ENCODE measurements around the gene TMEM120B.
"Not testable (repeated sequence)": the region's sequence is repeated elsewhere in the genome, so short reads cannot be mapped to it uniquely, and the experiment has no call there.

The TMEM120B gene

DNA sequence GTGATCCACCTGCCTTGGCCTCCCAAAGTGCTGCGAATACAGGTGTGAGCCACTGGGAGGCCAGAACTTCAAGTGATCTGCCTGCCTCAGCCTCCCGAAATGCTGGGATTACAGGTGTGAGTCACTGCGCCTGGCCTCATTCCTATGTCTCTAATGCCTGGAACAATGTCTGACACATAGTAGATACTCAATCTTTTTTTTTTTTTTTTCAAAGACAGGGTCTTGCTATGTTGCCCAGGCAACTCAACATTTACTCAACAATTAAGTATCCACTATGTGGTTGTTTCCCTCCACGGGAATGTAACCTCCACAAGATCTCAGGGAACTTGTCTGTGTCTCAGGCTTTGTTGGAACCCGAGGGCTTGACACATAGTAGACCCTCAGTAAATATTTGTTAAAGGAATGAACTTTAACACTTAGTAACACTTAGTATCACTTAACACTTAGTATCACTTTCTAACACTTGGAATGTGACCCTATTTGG, 3.0 kb upstream of the TMEM120B start:
- DNase-seq: peak in 1 of 2 experiments; percentile 28

DNA sequence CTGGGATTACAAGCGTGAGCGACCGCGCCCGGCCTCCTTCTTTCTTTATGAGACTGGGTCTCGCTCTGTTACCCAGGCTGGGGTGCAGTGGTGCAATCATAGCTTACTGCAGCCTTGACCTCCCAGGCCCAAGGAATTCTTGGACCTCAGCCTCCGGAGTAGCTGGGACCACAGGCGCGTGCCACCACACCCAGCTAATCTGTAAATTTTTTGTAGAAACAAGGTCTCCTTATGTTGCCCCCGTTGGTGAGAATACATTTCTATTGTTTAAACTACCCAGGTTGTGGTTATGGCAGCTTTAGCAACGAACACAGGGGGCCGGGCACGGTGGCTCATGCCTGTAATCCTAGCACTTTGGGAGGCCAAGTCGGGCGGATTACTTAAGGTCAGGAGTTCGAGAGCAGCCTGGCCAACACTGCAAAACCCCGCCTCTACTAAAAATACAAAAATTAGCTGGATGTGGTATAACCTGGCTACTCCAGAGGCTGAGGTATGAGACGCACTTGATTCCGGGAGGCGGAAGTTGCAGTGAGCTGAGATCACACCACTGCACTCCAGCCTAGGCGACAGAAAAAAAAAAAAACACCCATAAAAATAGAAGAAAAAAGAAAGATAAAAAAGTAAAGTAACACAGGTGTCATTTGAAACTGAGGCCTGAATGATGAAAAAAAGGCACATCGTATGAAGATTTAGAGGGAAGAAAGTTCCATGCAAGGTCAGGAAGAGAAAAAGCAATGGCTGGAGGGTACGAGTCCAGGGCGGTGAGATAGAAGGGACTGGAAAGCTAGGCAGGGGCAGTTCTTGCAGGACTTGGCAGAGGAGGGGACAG, 977 bp upstream of the TMEM120B start:
- DNase-seq: no peak

DNA sequence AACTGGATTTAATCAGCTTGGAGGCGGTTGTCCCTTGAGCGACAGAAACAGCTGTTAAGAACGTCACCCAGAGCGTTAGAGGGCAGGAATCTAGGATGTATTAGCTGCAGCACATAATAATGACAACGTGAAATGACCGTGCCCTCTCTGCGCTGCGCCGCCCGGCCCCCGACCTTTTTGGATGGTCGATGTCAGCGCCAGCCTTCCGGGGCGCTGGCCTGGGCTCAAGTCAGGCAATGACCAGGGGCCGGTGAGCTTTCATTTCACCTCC, 427 bp upstream of the TMEM120B start:
- DNase-seq: peak in 1 of 2 experiments; percentile 61

DNA sequence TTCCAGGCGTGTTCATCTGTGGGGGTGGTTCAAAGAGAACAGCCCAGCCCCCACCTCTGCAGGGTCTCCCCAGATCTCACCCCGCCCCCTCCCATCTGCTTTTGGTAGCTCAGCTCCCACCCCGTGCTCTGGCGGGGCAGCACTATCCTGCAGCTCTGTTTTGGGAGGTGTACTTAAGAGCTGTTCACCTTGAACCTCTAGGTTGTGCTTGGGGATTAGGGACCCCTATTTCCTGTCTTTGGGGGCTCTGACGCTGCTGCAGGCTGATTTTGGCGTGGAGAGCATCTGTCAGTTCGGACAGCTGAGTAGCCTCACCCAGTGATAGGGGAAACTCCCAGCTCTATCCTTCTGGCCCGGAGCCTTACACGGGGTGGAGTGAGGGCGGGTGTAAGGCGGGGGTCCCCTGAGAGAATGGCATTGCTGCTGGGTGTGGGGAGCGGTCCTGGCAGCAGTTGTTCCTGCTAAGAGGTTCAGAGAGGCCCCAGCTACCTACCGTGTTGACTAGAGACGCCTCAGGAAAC, 765 bp downstream of the TMEM120B start:
- no peak for DNase-seq

DNA sequence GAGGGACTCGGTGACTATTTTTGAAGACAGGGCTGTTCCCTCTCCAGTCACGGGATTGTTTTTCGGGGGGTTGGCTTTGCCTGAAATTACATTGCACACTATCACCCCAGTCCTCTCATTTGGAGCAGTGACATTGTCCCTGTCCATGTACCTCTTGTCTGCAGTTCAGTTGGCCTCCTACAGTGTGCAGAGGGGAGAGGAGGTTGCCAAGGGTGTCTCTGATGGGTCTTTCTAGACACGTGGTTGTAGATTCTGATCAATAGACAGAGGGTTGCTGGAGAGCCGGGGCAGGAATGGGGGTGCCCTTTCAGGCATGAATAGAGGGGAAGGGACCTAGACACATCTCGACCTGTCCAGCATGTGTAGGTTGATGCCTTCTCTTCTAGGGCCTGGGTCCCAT, 1.2 kb downstream of the TMEM120B start:
- DNase-seq: no peak

DNA sequence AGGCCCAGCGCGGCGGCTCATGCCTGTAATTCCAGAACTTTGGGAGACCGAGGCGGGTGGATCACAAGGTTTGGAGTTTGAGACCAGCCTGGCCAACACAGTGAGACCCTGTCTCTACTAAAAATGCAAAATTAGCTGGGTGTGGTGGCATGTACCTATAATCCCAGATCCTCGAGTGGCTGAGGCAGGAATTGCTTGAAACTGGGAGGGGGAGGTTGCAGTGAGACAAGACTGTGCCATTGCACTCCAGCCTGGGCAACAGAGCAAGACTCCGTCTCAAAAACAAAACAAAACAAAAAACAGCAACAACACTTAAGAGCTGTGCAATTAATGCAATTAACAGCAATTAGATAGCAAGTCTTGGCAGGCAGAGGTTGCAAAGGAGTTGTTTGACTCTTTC, 2.5 kb downstream of the TMEM120B start:
- DNase-seq: not testable (repeated sequence)

DNA sequence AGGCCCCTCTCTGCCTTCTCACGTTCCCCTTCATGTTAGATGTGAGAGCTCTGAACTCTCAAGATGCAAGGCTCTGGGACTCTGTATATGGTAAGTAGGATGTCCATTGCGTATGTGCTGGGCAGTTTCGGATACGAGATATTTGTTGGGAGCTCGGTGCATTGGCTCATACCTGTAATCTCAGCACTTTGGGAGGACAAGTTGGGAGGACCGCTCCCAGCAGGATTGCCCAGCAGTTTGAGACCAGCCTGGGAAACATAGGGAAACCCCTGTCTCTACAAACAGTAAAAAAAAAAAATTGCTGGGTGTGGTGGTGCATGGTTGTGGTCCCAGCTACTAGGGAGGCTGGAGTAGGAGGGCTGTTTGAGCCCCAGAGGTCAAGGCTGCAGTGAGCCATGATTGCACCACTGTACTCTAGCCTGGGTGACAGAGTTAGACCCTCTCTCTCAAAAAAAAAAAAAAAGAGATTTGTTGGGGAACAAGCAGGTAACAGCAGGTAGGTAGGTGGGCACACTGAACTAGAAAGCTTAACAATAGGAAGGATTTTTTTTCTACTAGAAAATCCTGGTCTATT, 3.4 kb downstream of the TMEM120B start:
- no peak for DNase-seq

DNA sequence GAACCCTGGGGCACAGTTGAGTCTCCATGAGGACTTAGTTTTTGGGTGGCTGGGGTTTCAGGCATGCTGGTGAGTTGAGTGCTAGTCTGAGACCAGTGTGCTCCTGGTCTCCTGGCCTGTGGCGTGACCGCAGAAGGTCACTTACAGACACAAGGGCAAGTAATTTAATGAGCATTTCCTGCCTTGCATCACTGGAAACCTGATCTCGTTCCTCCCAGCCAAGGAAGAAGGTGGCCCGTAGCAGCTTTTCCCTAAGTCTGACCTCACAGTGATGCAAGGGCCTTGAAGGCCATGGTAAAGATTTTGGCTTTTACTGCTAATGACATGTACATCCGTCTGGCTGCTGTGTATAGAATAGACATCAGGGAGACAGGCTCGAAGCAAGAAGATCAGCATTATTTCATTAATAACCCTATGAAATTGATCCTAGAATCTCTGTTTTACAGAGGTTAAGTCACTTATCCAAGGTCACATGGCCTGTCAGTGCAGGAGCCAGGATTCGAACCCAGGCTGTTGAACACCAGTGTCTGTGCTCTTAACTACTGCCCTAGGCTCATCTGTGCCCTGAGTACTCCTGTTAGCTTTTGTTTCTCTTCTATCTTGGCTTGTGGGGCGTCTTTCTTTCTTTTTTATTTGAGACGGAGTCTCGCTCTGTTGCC, 4.6 kb downstream of the TMEM120B start:
- DNase-seq: peak; percentile 67 to 92

DNA sequence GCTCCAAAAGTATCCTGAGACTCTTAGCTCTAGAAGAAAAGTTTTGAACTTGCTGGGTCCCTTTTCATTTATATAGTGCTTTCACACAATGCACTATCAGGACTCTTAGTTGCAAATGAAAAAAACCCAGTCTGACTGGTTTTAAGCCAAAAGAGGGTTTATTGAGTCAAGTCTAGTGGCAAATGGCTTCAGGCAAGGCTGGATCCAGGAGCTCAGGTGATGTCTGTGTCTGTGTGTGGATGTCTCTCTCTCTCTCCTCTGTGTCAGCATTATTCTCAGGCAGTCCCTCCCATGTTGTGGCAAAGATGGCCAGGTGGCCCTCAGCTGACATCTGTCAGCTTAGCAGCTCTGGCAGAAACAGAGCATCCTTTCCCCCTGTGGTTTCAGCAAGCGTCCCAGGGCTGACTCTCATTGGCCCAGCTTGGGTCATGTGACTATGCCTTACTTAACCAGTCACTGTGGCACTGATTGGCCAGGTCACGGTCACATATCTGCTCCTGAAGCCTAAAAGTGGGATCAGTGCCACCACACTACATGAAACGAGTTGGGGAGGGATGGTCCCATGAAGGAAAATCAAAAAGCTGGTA, 6.2 kb downstream of the TMEM120B start:
- no peak for DNase-seq

DNA sequence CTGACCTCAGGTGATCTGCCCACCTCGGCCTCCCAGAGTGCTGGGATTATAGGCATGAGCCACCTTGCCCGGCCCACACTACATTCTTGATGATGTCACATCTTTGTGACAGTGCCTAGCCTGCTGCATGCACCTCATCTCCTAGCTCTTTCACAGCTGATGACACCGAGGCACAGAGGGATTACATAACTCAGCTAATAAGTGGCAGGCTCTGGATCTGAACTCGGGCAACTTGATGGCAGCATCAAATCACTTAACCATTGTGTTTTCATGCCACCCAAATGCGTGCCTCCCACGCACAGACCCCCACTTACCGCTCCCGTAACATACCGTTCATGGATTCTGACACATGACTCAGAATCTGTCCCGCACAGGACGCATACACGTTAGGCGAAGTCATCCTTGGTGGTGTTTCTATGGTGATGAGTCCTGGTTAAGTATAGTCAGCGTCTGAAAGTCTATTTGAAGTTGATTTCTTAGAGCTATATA, 7.4 kb downstream of the TMEM120B start:
- no peak for DNase-seq

DNA sequence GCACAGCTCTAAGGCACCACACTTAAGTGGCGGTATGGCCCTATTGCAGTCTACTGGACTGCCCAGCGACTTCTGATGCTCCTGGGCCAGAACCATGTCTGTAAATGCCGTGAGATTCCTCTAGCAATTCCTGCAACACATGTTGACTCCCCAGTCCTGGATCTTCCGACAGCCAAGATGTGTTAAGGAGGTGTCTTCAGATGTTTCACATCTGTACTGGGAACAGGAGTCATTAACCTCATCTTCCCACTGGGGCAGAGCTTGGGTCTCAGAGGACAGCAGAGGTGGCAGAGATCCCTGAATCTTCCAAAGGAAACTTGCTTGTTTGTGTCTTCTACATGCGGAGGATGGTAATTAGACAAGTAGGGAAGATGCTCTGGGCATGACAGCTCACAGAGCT, 8.2 kb downstream of the TMEM120B start:
- no peak for DNase-seq

DNA sequence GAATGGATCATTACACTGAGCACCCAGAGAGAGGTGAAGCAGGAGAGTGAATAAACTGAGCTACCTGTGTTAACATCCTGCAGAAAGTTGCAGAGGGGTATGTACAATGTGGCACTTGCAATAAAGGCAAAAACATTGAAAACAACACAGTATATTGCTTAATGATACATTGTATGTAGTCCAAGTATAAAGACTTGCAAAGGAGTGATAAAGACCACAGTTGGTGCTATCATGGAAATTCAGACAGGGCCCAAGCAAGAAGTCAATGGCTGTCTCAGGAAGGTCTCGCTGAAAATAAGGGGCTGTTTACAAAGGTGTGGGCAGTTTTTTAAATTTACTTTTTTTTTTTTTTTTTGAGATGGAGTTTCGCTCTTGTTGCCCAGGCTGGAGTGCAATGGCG, 10.0 kb downstream of the TMEM120B start:
- DNase-seq: no peak

DNA sequence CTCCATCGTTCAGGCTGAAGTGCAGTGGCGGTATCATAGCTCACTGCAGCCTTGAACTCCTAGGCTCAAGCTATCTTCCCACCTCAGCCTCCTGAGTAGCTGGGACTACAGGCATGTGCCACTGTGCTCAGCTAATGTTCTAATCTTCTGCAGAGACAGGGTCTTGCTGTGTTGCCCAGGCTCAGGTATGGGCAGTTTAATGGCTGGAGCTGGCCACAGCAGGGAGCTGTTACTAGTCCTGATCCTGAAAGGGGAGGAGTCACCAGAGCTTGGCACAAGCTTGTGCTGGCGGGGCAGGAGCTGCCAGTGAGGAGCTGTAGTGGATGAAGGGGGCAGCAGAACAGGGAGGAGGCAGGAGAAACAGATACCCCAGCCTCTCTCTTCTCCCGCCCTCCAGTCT, 10.6 kb downstream of the TMEM120B start:
- no peak for DNase-seq

DNA sequence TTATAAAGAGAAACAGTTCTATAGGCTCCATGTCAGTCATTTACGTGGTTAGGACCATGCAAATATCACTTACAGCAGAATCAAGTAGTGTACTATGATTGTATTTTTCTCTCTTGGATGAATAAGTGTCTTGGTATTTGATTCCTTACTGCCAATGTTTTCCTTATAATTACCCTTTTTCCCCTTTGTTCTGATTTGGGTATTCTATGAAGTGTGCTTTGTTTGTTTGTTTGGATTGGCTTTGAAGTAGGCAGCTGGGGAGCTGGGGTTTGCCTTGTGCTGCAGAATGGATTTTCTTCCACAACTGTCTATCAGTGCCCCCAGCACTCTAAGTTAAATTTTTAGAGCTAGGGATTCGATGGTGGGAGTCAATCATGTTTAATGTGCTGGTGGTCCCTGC, 12.4 kb downstream of the TMEM120B start:
- no peak for DNase-seq

DNA sequence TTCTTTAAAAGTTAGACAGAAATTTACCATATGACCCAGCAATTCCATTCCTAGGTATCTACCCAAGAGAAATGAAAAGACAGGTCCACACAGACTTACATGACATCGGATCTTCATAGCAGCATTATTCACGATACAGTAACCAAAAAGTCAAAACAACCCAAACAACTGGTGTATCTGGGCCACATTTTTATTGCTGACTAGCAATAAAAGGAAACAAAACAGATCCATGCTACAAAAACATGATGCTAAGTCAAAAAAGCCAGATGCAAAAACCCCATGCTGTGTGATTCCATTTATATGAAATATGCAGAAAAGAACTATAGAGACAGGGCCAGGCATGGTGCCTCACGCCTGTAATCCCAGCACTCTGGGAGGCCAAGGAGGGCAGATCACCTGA, 12.9 kb downstream of the TMEM120B start:
- no peak for DNase-seq

DNA sequence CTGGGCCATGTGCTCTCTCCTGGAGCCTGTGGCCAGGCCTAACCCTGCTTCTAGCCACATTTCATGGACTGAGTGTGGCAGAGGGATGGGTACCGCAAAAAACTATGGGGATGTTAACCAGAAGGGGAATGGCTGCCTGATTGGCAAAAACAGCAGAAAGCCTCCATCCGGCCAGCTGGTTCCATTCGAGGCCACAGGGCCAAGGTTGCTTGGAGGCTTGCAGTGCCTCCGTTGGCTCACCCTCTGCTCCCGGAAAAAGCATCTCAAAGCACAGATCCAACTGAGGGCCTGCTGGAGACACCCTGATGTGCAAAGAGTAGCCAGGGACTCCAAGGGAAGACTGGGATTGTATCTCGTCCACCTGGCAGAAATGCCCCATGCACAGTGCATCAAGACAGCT, 16.5 kb downstream of the TMEM120B start:
- no peak for DNase-seq

DNA sequence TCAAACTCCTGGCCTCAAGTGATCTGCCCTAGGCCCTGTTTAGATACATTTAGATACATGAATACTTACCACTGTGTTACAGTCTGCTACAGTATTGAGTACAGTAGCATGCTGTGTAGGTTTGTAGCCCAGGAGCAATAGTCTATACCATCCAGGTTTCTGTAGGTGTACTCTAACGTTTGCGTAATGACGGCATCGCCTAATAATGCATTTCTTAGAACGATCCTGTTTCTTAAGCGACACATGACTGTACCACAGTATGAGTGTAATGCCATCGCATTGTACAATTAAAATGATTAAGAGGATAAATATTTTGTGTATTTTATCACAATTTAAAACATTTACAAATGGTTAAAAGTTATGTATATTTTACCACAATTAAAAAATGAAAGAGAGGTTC, 18.9 kb downstream of the TMEM120B start:
- no peak for DNase-seq

DNA sequence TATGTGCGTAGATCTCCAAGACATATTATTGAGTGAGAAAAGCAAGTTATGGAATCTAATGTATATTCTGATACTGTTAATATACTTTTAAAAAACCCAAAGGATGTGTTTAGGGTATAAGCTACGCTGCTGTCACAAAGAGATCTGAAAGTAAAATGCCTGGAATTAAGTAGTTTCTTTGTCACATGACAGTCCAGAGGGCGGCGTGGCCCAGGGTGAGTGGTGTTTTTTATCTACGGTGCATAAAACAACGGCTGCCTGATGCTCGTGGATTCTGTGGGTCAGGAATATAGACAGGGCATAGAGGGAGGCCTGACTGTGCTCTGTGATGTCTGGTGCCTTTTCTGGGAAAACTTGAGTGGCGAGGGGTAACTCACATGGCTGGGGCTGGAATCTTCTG, 21.3 kb downstream of the TMEM120B start:
- no peak for DNase-seq

DNA sequence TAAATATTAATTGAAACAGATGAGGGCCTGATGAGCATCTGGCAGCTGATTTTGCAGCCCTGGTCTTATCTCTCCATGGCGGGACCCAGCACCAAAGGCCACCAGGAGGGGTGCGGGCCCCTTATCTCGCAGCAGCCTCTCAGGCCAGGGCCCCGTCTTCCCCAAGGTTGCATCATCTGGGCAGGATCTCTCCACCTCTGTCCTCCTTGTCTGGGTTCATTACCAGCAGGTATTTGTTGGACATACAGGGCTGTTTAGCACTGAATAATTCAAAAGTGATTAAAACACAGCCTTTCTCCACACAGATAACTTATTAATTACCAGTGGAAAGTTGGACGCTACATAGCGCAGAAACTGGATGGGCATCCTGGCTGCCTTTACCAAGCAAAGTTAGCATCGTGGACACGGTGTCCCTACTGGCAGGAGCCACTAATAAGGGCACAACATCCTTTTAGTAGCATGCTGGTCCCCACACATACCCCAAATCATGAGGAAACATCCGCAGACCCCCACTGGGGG, 25.8 kb downstream of the TMEM120B start:
- no peak for DNase-seq

DNA sequence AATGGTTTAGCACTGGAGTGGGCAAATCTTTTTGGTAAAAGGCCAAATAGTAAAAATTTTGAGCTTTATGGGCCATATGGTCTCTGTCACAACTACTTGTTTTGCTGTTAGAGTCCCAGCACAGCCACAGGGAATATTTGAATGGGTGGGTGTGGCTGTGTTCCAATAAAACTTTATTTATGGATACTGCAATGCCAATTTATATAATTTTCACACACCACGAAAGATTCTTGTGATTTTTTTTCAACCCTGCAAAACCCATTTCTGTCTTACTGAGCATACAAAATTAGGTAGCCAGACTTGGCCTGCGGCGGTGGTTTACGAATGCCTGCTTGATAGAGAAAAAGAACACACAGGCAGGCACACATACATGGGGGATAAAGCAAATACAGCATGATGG, 28.3 kb downstream of the TMEM120B start:
- no peak for DNase-seq

DNA sequence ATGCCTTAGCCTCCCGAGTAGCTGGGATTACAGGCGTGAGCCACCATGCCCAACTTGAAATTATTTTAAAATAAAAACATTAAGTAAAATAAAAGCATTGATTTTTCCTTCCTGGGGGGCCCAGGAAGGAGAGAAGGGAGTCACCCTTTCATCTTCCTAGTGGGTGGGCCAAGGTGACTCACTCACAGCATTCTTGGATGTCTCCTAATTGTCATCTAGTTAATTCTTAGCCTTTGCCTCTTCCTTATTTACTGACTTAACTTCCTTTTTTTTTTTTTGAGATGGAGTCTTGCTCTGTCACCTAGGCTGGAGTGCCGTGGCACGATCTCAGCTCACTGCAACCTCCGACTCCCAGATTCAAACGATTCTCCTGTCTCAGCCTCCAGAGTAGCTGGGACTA, 29.2 kb downstream of the TMEM120B start:
- no peak for DNase-seq

DNA sequence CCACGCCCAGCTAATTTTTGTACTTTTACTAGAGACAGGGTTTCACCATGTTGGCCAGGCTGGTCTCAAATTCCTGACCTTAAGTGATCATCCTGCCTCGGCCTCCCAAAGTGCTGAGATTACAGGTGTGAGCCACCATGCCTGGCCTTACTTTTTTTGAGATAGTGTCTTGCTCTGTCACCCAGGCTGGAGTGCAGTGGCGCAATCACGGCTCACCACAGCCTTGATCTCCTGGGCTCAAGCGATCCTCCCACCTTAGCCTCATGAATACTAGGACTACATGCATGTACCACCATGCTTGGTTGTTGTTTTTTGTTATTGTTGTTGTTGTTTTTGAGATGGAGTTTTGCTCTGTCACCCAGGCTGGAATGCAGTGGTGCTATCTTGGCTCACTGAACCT, 33.0 kb downstream of the TMEM120B start:
- DNase-seq: not testable (repeated sequence)

DNA sequence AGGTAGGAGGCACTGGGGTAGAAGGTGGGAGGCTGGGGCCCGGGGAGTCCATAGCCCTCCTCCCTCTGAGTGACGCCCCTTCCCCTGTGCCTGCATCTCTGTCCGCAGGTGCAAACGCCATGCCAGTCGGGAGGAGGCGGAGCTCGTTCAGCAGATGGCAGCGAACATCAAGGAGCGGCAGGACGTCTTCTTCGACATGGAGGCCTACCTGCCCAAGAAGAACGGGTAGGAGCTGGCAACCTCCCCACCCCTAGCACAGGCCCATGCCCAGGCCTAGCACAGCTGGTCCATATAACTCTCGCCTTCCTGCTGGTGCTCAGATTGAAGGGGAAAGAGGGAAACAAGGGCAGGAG, 35.6 kb downstream of the TMEM120B start:
- no peak for DNase-seq

Data from SW 1271 (cell line).